SU-DHL-6 (cell line): ENCODE results near the gene CYB561D1.

Experiments used
- H2AFZ ChIP-seq: fragments of 200-600 bp; sonication (generic); 2 replicates; pipeline ENCODE4 v1.6.1; 2014; ENCODE audit warnings: low read depth, mild to moderate bottlenecking, moderate library complexity, mixed read lengths, antibody characterized with exemption, low read length; ENCODE audit not compliant: severe bottlenecking
- H3F3A ChIP-seq: fragments of 200-600 bp; shearing (Covaris generic); 2 replicates; pipeline ENCODE4 v1.6.0; 2016; ENCODE audit warnings: antibody characterized with exemption, mild to moderate bottlenecking; ENCODE audit not compliant: insufficient read depth
- H3K27ac ChIP-seq: fragments of 200-600 bp; sonication (generic); 2 replicates; pipeline ENCODE4 v1.5.1; 2016; ENCODE audit warnings: low read depth, mild to moderate bottlenecking, low read length, moderate library complexity, mixed read lengths
- H3K27me3 ChIP-seq: fragments of 200-600 bp; sonication (generic), shearing (Covaris generic); 2 replicates; pipeline ENCODE4 v1.6.0; 2014; ENCODE audit warnings: mild to moderate bottlenecking, low read length
- H3K36me3 ChIP-seq: fragments of 200-600 bp; sonication (generic); 2 replicates; pipeline ENCODE4 v1.6.1; 2014; ENCODE audit warnings: mild to moderate bottlenecking, low read length, mixed read lengths
- H3K4me2 ChIP-seq: fragments of 300-600, 200-600 bp; shearing (Covaris generic), sonication (generic); 2 replicates; pipeline ENCODE4 v1.6.0; 2014; ENCODE audit warnings: low read length, low read depth, mild to moderate bottlenecking; ENCODE audit not compliant: poor library complexity, severe bottlenecking
- H3K4me3 ChIP-seq: fragments of 200-600 bp; sonication (generic); 2 replicates; pipeline ENCODE4 v1.5.1; 2014; ENCODE audit warnings: antibody characterized with exemption, low read length, mild to moderate bottlenecking, mixed read lengths; ENCODE audit not compliant: insufficient read depth, poor library complexity, severe bottlenecking
- H3K79me2 ChIP-seq: fragments of 200-600 bp; sonication (generic); 2 replicates; pipeline ENCODE4 v1.6.1; 2014; ENCODE audit warnings: mild to moderate bottlenecking, low read length, moderate library complexity; ENCODE audit not compliant: insufficient read depth
- H3K9ac ChIP-seq: fragments of 200-600 bp; sonication (generic); 2 replicates; pipeline ENCODE4 v1.7.0; 2014; ENCODE audit warnings: mild to moderate bottlenecking, low read length
- H3K9me2 ChIP-seq: fragments of 200-600 bp; sonication (generic); replicated peaks from 2 replicates; pipeline ENCODE4 v1.6.1; 2014; ENCODE audit warnings: low read length; ENCODE audit not compliant: insufficient read depth
- H3K9me3 ChIP-seq: fragments of 200-600 bp; sonication (generic); 2 replicates; pipeline ENCODE4 v1.6.1; 2014; ENCODE audit warnings: low read length, mixed read lengths; ENCODE audit not compliant: insufficient read depth
- H4K20me1 ChIP-seq: fragments of 200-600 bp; sonication (generic); 2 replicates; pipeline ENCODE4 v1.6.1; 2014; ENCODE audit warnings: low read depth, mild to moderate bottlenecking, antibody characterized with exemption, low read length, moderate library complexity, mixed read lengths
- CTCF ChIP-seq: fragments of 200-600 bp; sonication (generic); IDR thresholded peaks from one replicate; pipeline ENCODE4 v1.5.1; 2017; ENCODE audit warnings: antibody characterized with exemption, mild to moderate bottlenecking, low read length, moderate library complexity; ENCODE audit not compliant: insufficient read depth, poor library complexity, severe bottlenecking
- EZH2phosphoT487 ChIP-seq: fragments of 200-600 bp; sonication (generic), shearing (Covaris generic); conservative IDR thresholded peaks from 2 replicates; pipeline ENCODE4 v1.6.1; 2018; ENCODE audit warnings: mild to moderate bottlenecking, antibody characterized with exemption, low read length, moderate library complexity, mixed read lengths

The CYB561D1 gene

GRCh38 chr1:109482791-109483671, 10.9 kb upstream of the CYB561D1 start:
- Histone ChIP-seq H3K4me3 (peak overlapping the region; percentile 53), H3K79me2 (peaks cover 8% of the 10 kb centered on the region; the same call in 1 of the 2 replicates), H3K27ac (no peak overlapping the region), H3K9me3 (no peaks in the 10 kb centered on the region), H4K20me1 (no peaks in the 10 kb centered on the region), H3K27me3 (no peaks in the 10 kb centered on the region), H3F3A (no peaks in the 10 kb centered on the region), H3K9me2 (no peaks in the 10 kb centered on the region), H3K4me2 (peak overlapping the region; percentile 56), H3K36me3 (no peaks in the 10 kb centered on the region), H3K9ac (peak overlapping the region; percentile 45), H2AFZ (peak overlapping the region; percentile 72)
- TF ChIP-seq CTCF: no peak
- no peak for TF ChIP-seq EZH2phosphoT487

- no peaks in the 10 kb centered on the region for H3K36me3 ChIP-seq
- peak within 1 kb of the TSS; percentile 78 for H3K9ac ChIP-seq
- H4K20me1 ChIP-seq: no peaks in the 10 kb centered on the region
- H3K27me3 ChIP-seq: no peaks in the 10 kb centered on the region
- H3K4me2 ChIP-seq: peak within 1 kb of the TSS; percentile 94
- peak within 1 kb of the TSS; percentile 77 for H2AFZ ChIP-seq
- H3F3A ChIP-seq: no peaks in the 10 kb centered on the region
- no peak for TF ChIP-seq EZH2phosphoT487
- TF ChIP-seq CTCF: no peak
- H3K4me3 ChIP-seq: peak within 1 kb of the TSS; percentile 81
- no peaks in the 10 kb centered on the region for H3K9me2 ChIP-seq
- peak within 1 kb of the TSS; percentile 76 for H3K27ac ChIP-seq
- no peaks in the 10 kb centered on the region for H3K9me3 ChIP-seq
- H3K79me2 ChIP-seq: peaks cover 8% of the 10 kb centered on the region; the same call in 1 of the 2 replicates
These were observed 10.0 kb upstream of the CYB561D1 start, which contains the start of gene ATXN7L2 for GRCh38 chr1:109483672-109484518. Gene ATXN7L2 (plus strand): TSS chr1:109483905. CDS start chr1:109483954, 49 bp downstream.

- peak overlapping the region; percentile 76 for H3K27ac ChIP-seq
- no peaks in the 10 kb centered on the region for H4K20me1 ChIP-seq
- H3K4me2 ChIP-seq: peak overlapping the region; percentile 94
- no peaks in the 10 kb centered on the region for H3K36me3 ChIP-seq
- peak overlapping the region; percentile 78 for H3K9ac ChIP-seq
- no peaks in the 10 kb centered on the region for H3K9me2 ChIP-seq
- H3K27me3 ChIP-seq: no peaks in the 10 kb centered on the region
- TF ChIP-seq EZH2phosphoT487: no peak
- TF ChIP-seq CTCF: no peak
- H3K79me2 ChIP-seq: peaks cover 8% of the 10 kb centered on the region; the same call in 1 of the 2 replicates
- no peaks in the 10 kb centered on the region for H3K9me3 ChIP-seq
- H2AFZ ChIP-seq: peak overlapping the region; percentile 77
- peak overlapping the region; percentile 81 for H3K4me3 ChIP-seq
- no peaks in the 10 kb centered on the region for H3F3A ChIP-seq
These were observed 9.3 kb upstream of the CYB561D1 start for GRCh38 chr1:109484519-109484975.
